SK-N-MC (cell line): ENCODE results near the gene SASH3.

Experiments used
- EZH2 ChIP-seq: fragments of 200-600 bp; sonication (generic); IDR thresholded peaks from one replicate; pipeline ENCODE4 v1.6.1; 2017; ENCODE audit warnings: antibody characterized with exemption
- POLR2AphosphoS5 ChIP-seq: IDR thresholded peaks from 2 replicates; pipeline ENCODE4 v1.6.1; 2012; ENCODE audit warnings: mild to moderate bottlenecking, low read depth, low read length, borderline replicate concordance

- TF ChIP-seq POLR2AphosphoS5: no peak
- TF ChIP-seq EZH2: no peak
Observed at GRCh38 chrX:129760981-129761380, 18.8 kb upstream of the SASH3 start.
